GM19239 (cell line): Measurements from ENCODE around the gene OCA2.
"Not testable (repeated sequence)": the region's sequence is repeated elsewhere in the genome, so short reads cannot be mapped to it uniquely, and the experiment has no call there.

Experiments
- DNase-seq: peaks from one replicate; pipeline ENCODE4 v3.0.0; 2011; ENCODE audit warnings: low spot score; ENCODE audit not compliant: insufficient read length
- FAIRE-seq: peaks from 2 replicates; lab custom pipeline; 2011; peaks lifted over from hg19 to GRCh38; lab: Jason Lieb, UNC

OCA2 gene

DNA sequence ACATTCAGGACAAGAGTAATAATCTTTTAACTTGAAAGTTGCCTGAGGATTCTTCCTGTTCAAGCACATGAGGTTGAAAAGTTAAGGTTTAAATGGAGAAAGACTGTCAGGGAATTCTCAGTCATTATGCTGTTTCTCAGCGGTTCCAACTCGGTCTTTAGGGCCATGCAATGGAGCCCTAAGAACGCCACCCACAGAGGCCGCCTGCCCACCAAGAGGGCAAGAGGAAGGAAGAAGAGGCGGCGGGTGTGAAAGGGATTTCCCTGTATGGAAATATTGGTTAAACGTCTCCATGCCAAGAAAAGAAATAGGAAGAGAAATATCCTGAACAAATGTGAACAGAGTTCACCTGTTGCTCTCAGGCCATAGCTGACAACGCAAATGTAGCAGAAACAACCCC is 234.4 kb downstream of the OCA2 start:
- DNase-seq = no peak
- FAIRE-seq = no peak

DNA sequence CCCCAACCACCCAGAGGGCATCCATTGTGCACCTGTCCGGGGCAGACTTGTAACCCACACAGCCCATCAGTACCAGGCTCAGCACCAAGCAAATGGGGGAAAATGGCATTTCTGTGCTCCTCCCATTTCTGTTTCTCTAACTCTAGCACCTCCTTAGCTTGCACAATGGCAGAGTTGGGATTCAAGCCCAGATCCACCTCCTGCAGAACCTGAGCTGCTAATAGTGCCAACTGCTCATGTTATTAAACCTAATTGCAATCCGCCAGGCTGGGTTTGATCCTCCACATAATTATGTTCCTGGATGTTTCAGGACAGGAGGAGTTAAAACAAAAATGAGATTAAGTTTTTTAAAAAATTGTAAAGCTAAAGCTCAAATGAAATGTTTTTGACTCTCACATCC is 235.0 kb downstream of the OCA2 start:
- FAIRE-seq (no peak), DNase-seq (no peak)

DNA sequence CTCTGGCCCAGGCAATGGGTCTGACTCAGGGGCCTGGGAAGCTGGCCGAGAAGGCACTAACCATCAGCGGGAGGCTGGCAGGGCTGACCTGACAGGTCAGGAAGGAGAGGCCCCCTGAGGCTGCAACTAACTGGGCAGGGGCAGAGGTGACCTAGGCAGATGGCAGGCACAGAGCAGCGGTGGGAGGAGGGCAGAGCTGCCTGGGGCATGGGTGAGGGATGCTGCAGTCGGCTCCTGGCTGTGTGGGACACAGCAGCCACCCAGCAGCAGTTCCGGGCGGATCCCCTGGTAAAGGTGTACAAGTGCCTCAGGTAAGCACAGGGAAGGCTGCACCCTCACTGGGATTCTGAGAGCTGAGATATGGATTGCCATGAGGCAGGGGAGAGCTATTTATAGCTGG is 236.1 kb downstream of the OCA2 start:
- no peak for DNase-seq
- no peak for FAIRE-seq

DNA sequence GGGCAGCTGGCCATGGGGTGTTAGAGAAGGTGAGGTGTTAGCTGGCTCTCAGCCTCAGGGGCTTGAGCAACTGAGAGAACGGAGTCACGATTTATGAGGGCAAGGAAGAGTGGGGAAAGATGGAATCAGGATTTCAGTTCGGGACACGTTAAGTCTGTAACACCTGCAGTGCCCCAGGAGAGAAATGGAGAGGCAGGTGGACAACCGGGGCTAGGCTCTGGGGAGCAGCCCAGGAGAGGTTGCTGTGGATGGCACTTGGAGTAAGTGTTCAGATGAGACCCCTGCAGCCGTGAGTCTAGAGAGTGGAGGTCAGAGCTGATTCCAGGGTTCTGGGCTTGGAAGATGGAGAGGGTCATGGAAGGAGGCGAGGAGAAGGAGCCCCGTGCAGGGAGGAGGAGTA is 237.9 kb downstream of the OCA2 start:
- FAIRE-seq (no peak), DNase-seq (no peak)

DNA sequence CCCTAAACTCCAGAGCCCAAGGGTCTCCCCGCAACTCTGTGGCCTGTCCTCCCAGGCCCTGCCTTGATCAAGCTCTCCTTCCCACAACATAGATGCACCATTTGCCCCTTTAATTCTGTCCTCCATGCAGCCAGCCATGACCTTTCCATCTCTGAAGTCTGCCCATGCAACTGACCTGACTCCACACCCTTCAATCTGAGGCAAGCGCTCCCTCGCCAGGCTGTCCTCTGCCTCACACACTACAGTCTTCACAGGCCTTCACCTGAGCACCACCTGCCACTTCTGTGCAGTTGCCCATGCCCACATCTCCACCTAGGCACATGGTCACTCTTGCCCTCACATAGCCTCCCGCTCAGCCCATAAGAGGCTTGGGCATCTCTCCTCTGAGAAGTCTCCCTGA is 244.0 kb downstream of the OCA2 start:
- DNase-seq (no peak), FAIRE-seq (no peak)

DNA sequence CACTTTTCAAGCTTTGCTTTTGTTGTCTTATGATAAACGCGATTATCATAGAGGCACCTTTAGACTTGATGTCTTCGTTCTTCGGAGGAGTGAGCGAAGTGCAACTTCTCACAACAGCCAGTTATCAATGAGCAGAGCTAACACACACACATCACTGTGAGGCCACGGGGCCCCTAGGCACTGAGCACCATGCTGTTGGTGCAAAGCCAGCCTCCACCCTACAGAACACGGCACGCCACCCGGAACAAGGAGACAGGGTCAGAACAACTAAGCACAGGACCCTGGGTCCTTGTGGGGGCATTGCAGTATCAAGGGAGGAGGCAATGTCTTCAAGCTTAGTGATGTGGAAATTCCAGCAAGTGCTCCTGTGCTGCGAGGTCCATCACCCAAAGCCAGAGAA is 244.5 kb downstream of the OCA2 start:
- FAIRE-seq (no peak), DNase-seq (no peak)

DNA sequence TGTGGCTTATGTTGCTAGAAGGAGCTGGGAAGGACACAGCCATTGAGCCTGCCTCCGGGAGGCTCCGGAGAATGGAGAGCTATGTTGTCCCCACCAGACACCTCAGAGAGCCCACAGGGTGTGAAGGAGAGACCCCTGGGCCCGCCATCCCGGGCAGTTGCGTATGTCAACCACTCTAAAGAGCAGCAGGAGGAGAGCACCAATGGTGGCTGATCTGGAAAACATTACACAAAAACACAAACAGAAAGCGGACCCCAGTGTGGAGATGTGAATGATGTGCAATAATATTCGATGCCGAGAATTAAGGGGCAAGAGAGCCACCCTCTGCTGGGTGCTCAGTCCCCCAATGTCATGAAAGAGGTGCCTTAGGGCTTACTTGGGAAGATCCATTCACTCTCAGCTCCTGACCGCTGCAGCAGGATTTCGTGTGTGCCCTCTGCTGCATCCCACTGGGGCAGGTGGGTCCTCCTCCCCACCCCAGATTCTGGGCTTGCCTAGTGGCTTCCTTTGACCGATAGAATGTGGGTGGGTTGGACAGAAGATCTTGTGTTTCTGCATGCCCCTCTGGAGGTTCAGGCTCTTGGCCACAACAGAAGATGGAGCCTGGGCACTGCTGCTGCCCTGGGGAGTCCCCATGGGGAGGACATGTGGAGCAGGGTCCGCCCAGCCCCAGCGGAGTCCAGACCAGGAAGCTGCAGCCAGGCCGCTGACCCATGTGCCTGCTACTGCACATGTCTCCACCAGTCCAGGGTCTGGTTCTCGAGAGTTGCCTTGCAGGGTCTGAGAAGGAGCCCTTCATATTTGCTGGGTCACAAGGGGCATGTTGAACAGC is 245.3 kb downstream of the OCA2 start:
- DNase-seq (no peak), FAIRE-seq (no peak)

DNA sequence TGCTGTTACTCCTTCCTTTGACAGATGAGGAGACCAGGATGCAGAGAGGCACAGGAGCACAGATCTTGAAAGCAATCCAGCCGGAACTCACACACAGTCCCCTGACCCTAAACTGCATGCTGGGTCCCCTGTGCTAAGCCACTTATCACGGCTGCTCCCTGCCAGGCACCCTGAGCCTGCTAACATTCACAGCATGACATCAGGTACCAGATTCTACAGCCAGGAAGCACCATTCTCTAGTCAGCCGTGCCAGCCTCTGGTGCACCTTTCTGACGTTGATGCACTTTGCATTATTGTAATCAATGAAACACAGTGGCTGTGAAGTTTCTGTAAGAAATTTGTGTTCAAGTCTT is 247.3 kb downstream of the OCA2 start:
- no peak for DNase-seq
- no peak for FAIRE-seq

DNA sequence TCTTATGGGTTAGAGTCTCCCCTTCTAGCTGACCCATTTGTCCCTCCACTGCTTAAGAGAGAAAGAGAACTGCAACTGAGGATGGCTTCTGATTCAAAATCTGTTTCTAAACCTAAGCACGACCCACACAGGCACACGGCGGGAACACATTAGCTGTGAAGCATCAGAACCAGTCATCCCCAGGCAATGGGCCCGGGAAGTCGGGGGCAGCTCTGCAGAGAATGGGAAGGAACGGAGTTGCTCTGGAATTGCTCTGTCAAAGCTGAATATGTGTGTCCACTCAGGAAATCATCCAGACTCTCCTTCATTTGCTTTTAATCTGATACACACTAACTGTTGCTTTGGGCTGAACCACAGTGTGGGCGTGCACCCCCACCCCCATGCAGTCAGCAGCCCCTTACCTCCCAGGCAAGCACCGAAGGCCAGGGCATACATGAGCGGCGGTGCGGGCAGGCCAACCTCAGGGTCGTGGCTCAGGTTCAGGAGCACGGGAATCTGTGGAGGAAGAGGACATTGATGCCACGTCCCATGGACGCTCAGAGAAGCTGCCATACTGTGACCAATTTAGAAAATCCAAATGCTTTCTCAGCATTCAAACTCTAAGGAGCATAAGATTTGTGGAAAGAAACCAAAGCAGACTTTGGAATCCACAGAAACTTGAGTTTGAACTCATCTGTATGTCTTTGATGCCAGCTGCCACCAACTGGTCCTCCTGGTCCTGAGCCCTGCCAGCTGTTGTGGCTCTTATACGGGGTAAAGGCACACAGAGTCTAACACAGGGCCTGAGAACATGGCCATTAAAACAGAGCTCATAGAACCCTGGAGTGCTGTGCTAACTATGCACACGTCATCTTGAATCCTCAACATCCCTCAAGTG is 247.9 kb downstream of the OCA2 start:
- FAIRE-seq = no peak
- DNase-seq = no peak

DNA sequence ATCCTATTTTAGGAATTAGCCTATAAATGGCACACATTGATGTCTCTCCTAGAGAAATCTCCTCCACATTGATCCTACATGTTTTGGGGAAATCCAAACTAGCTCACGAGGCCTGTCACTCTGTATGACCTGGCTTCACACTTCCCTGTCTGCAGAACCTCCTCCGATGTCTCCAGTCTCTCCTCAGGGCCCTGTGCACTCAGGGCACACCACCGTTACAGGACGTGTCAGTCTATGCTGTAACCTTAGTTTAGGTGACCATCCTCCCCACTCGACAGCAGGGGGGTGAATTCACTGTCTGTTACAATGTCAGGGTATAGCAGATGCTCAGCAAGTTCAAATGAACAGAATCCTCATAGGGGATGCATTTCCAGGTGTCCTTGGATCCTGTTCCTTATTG is 249.1 kb downstream of the OCA2 start:
- no peak for DNase-seq
- no peak for FAIRE-seq

DNA sequence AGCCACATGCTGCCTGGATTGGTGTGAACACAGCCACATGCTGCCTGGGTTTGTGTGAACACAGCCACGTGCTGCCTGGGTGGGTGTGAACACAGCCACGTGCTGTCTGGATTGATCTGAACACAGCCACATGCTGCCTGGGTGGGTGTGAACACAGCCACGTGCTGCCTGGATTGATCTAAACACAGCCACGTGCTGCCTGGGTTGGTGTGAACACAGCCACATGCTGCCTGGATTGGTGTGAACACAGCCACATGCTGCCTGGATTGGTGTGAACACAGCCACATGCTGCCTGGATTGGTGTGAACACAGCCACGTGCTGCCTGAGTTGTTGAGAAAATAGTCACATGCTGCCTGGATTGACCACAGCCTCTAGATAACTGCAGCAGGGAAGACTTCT is 250.2 kb downstream of the OCA2 start:
- FAIRE-seq, DNase-seq: not testable (repeated sequence)

DNA sequence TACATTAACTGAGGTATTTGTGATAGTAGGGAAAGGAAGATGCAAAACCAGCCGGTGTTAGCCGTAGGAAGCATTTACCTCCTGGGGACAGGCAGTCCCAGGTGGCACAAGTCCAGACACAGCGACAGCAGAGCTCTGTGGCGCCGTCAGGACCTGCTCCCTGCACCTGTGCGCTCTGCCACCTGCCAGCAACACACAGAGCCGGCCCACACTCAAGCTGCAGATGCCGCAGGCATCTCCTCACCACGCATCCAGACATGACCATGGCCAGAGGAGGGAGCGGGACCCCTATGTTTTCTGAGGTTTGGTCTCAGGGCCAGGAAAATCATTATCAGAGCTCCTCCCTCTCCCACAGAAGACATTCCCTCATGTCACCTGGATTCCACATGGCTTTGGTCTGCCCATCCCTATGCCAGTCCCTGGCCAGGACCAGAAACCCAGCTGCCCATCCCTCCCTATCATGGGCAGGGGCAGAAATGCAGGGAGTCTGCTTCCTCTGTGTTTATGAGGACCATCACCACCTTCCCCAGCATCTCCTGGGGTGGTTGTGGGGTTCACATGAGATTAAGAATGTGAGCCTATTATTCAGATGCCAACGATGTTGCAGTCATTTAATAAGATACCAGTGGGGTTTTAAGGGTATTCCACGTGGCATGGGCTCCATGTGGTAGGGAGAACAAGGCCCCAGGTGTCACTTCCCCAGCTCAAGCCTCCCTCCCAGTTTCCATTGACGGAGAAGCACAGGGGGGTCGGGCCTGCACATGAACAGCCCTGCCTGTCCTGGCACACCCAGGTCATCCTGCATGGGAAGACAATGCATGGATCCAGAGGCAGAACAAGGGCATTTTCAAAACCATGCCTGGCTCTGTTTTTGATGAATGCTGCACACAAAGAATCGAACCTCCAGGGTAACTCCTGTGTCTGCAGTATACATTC is 251.1 kb downstream of the OCA2 start:
- DNase-seq = no peak
- FAIRE-seq = no peak

DNA sequence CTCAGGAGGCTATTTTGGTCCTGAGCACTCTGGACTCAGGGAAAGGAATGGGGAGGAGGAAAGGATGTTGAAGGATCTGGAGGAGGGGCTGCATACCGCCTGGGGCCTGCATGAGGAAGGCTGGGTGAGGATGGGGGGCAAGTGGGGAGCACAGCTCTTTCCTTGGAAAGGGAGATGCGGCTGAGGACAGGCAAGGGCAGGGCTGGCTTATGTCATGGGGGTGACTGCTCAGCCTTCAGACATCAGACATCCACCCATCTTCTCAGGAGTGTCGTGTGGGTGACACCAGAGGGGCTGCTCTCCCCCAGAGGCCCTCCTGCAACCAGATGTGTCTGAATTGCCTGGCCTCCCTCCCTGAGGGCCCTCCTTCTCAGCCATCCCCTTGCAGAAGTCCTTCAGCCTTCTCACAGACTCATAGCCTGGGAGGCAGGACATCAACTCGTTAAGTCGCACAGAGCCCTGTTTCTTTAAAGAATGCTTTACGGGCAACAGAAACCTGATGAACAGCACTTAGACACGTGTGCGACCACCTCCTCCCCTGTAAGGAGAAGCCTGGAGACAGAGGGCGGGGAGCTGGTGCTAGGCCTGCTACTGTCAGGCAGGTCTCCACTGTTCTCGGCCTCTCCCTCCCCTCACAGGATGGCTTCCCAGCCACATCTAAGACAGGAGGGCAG is 252.3 kb downstream of the OCA2 start:
- no peak for DNase-seq
- no peak for FAIRE-seq

DNA sequence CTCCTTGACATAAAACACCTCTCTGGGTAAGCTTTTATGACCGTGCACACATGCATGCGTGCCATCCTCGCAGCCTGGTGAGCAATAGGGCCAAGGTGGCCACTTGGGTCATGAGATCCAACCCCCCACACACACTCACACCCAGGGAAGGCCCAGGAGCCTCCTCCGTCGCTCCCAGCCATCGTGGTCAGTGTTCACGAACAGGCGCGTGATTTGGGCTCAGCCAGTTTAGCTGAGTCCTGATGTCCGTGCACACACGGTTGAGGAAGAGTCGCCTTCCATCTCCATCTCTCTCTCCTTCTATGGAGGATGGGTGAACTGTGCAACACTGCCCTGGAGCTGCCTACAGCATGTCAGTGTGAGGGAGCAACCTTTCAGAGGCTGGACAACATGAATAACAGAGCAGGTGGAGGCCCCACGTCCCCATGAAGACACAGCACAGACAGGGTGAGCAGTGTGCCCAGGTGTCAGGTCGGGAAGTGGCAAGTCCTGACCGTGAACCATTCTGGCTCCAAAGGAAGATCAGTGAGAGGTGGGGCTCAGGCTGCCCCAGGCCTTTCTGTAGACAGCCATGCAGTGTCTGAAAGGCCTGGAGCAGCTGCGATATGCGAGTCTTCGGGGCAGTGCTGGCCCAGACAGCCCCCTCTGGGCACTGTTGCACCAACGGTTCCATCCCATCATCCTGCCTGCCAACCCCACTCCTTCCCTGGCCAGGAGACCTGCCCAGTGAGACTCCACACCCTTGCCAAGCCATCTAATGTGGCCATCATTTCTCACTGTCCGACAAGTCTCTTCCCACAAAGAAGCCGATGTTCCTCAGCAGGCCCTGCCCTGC is 253.4 kb downstream of the OCA2 start:
- DNase-seq = no peak
- FAIRE-seq = no peak

DNA sequence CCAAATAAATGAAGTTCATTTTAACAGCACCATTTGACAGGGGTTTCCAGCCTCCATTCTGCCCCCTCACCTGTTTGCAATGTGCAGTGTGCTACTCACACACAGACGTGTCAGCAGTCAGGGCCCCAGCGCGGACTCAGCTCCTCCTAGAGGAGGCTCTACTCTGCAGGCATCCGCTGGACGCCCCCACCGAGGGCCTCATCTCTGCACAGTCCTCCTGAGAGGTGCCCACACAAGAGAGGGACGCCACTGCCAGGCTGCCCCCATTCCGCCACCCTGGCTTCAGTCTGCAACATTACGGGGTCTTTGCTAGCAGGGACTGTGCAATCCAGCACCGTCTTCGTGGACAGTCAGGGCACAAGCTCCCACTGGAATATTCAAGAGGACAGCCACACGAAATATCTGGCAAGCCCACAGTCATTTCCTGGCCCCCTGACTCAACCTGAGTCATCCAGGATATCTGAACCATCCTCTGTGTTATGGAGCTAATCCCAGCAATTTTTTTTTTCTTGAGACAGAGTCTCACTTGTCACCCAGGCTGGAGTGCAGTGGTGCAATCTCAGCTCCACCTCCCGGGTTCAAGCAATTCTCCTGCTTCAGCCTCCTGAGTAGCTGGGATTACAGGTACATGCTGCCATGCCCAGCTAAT is 255.0 kb downstream of the OCA2 start:
- DNase-seq = no peak
- no peak for FAIRE-seq

DNA sequence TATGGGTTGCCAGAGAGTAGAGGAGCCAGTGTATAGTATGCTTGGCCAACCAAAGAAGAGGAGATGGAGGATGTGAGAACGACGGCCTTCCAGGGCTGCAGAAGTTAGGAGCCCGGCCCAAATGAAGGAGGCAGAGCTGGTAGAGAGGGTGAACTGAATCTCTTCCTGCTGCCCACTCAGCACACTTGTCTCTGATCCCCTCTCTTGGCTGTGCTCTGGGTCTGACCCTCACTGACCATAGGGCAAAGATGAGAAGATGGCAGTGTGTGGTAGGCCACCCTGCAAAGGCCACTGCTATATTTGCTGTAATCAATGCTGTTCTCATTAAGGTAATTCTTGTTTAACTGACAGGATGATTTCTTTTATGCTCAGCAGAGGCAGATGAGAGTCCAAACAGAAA is 256.0 kb downstream of the OCA2 start:
- FAIRE-seq = no peak
- DNase-seq = no peak

DNA sequence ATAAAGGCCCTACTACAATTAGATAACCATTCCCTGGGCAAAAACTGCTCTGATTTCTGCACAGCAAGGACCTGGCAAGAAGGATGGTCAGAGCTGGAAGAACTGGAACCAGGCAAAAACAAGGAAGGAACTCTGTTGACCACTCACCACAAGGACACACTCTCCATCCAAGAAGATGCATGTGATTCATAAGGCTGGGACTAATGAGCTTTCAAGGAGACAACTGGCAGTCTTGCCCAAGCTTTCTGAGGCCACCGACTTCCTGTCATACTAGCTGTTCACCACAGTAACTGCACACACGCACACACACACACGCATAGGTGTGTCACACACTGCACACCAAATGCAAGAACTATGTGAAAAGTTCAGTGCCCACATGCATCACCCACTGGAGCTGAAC is 256.6 kb downstream of the OCA2 start:
- FAIRE-seq (no peak), DNase-seq (no peak)

DNA sequence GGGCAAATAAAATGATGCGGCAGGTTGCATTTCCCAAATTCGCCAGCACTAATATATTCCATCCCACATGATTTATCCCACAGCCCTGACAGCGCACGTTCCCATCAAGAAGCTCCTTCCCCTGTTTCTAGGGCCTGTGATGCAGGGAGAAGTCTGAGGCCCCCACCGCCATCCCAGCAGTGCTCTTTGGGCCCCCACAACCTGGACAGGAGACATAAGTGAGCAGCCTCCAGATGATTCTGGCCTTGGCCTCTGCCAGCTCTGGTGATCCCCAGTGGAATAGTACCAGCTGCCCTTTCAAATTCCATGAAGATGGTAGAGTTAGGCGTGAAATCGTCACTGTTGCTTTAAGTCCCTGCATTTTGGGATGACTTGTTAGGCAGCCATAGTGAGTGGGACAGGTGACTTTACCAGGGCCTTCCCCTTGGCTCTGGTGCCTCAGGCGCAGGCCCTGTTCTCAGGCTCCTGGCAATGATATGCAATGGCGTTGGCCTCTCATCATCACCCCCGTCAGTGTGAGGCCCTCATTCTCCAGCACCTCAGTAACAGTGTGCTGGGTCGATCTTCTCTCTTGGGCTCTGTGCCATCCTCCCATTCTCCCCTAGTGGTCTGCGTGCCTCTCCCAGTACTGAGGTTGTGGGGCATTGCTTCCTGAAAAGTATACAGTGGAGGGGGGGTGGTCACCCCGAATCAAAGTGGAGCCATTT is 263.7 kb downstream of the OCA2 start:
- FAIRE-seq = no peak

More for the DNA sequence above, 263.7 kb downstream of the OCA2 start:
- DNase-seq = no peak
